ENCODE measurements around the gene LEF1. TPM values are rescaled to one million over a fixed set of nuclear protein-coding genes. Genes with fewer than 3 reads are reported as not detected.

Gene LEF1
- total RNA-seq, 1 experiment from 2014 or later: 0.79 TPM

DNA sequence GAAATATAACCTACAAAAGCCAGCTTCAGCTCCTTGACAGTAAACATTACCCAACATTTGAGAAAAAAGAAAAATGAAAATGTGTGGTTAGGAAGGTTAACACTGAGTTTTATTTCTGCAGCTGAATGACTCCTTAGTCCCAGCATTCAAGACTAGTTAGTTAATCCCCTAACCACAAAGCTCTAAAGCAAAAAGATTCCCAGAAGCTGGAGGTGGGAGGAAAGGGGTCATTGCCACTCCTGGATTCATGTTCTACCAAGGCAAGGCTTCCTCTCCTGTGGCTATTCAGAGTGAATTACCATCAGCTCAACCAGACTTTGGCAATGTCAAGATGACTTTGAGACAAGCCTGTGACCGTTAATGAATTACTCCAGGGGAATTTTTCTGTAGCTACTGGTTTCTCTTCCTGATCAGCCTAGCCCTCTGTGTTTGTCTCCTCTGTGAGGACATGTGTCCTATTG lies 115.5 kb downstream of the LEF1 start:
- CTCF ChIA-PET: no interaction called here
- intact Hi-C loops (cut with micrococcal nuclease): no loop called here

More for the DNA sequence above, 115.5 kb downstream of the LEF1 start:
- Histone ChIP-seq H3K36me3 (ENCODE audit: control insufficient read depth in 1 of 2, insufficient read depth in 2 of 2, low read length in 2 of 2) (no peaks in the 10 kb centered on the region), H3K27me3 (ENCODE audit: insufficient read depth, low read length) (no peaks in the 10 kb centered on the region), H3K4me3 (replicated peaks in 1 of 2; ENCODE audit: low read depth in 1 of 2, low read length in 2 of 2) (no peak overlapping the region), H3K4me1 (ENCODE audit: control insufficient read depth in 1 of 2, insufficient read depth in 2 of 2, low read length in 2 of 2) (peaks cover 0 to 2% of the 10 kb centered on the region in 2 experiments; a peak in 2 of 4 replicates), H3K79me2 (ENCODE audit: insufficient read depth, low read length) (no peaks in the 10 kb centered on the region), H3K27ac (ENCODE audit: low read depth, low read length) (no peak overlapping the region), H3K9ac (ENCODE audit: low read length) (no peak overlapping the region), H4K20me1 (ENCODE audit: insufficient read depth) (no peaks in the 10 kb centered on the region), H3K9me3 (ENCODE audit: control insufficient read depth in 1 of 2, insufficient read depth in 1 of 2, low read depth in 1 of 2, low read length in 2 of 2) (no peaks in the 10 kb centered on the region), H3K9me2 (ENCODE audit: insufficient read depth) (no peaks in the 10 kb centered on the region), H3K4me2 (ENCODE audit: low read length) (no peak overlapping the region), H2AFZ (ENCODE audit: low read depth, low read length, poor library complexity, severe bottlenecking) (no peak overlapping the region)
- DNase-seq (ENCODE audit: low read depth, low spot score) (no peak), ATAC-seq (no peak)
- no peak for TF ChIP-seq ZFX (IDR thresholded peaks at IDR 0.05)
- TF ChIP-seq, protein P1, sequence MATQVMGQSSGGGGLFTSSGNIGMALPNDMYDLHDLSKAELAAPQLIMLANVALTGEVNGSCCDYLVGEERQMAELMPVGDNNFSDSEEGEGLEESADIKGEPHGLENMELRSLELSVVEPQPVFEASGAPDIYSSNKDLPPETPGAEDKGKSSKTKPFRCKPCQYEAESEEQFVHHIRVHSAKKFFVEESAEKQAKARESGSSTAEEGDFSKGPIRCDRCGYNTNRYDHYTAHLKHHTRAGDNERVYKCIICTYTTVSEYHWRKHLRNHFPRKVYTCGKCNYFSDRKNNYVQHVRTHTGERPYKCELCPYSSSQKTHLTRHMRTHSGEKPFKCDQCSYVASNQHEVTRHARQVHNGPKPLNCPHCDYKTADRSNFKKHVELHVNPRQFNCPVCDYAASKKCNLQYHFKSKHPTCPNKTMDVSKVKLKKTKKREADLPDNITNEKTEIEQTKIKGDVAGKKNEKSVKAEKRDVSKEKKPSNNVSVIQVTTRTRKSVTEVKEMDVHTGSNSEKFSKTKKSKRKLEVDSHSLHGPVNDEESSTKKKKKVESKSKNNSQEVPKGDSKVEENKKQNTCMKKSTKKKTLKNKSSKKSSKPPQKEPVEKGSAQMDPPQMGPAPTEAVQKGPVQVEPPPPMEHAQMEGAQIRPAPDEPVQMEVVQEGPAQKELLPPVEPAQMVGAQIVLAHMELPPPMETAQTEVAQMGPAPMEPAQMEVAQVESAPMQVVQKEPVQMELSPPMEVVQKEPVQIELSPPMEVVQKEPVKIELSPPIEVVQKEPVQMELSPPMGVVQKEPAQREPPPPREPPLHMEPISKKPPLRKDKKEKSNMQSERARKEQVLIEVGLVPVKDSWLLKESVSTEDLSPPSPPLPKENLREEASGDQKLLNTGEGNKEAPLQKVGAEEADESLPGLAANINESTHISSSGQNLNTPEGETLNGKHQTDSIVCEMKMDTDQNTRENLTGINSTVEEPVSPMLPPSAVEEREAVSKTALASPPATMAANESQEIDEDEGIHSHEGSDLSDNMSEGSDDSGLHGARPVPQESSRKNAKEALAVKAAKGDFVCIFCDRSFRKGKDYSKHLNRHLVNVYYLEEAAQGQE (IDR thresholded peaks at IDR 0.05; ENCODE audit: low read depth): no peak
- no peak for TF ChIP-seq CEBPB (IDR thresholded peaks at IDR 0.05; ENCODE audit: low read depth)
- TF ChIP-seq YY1 (IDR thresholded peaks at IDR 0.05; ENCODE audit: extremely low read depth, insufficient replicate concordance, low read depth, low read length): no peak
- no peak for TF ChIP-seq SP1 (IDR thresholded peaks at IDR 0.05; ENCODE audit: low read depth)
- no peak for TF ChIP-seq FOSL1 (IDR thresholded peaks at IDR 0.05; ENCODE audit: low read depth)
- TF ChIP-seq, protein P2, sequence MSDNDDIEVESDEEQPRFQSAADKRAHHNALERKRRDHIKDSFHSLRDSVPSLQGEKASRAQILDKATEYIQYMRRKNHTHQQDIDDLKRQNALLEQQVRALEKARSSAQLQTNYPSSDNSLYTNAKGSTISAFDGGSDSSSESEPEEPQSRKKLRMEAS (IDR thresholded peaks at IDR 0.05): no peak
- no peak for TF ChIP-seq EZH2 (IDR thresholded peaks at IDR 0.05)
- no peak for TF ChIP-seq JUND (IDR thresholded peaks at IDR 0.05)
- no peak for TF ChIP-seq ZNF274 (IDR thresholded peaks at IDR 0.05; ENCODE audit: low read depth, low read length)
- TF ChIP-seq POLR2A (IDR thresholded peaks at IDR 0.05; ENCODE audit: borderline replicate concordance, extremely low read depth, insufficient read depth, insufficient read length): no peak
- TF ChIP-seq ELF1 (IDR thresholded peaks at IDR 0.05; ENCODE audit: borderline replicate concordance, low read depth): no peak
- ChIA-PET RAD21 (ENCODE audit: low non-redundant PET in 1 of 2, low total read pairs in 2 of 2, uncharacterized antibody in 2 of 2, unreplicated experiment in 2 of 2) (no interaction called here), POLR2A (no interaction called here)
- BruUV-seq (replicated peaks): no TSS peak
